Astrocyte (in vitro differentiated cells and primary cell): ENCODE data around the gene BMP7.

ENCODE experiments used
- CTCF ChIP-seq: IDR thresholded peaks from 2 replicates; pipeline ENCODE4 v1.5.1; 2011; ENCODE audit warnings: low read depth, mild to moderate bottlenecking, inconsistent platforms, low read length, moderate library complexity; ENCODE audit not compliant: insufficient read depth
- EZH2 ChIP-seq: IDR thresholded peaks from 2 replicates; pipeline ENCODE4 v1.6.1; 2012; ENCODE audit warnings: mild to moderate bottlenecking, low read length, inconsistent platforms; ENCODE audit not compliant: insufficient read depth

GRCh38 chr20:57268399-57269076 is 2.1 kb upstream of the BMP7 start:
- TF ChIP-seq CTCF (no peak), EZH2 (no peak)
